IPS-18a (cell line): Measurements from ENCODE around the gene SLC29A3.
"Not testable (repeated sequence)": the region's sequence is repeated elsewhere in the genome, so short reads cannot be mapped to it uniquely, and the experiment has no call there.

ENCODE experiments used
- H3K27ac ChIP-seq: one replicate; pipeline ENCODE4 v1.5.1; 2013; ENCODE audit warnings: low read length
- H3K27me3 ChIP-seq: one replicate; pipeline ENCODE4 v1.6.1; 2013; ENCODE audit warnings: mild to moderate bottlenecking, low read length; ENCODE audit not compliant: control insufficient read depth, insufficient read depth
- H3K36me3 ChIP-seq: one replicate; pipeline ENCODE4 v1.6.1; 2013; ENCODE audit warnings: low read depth, low read length; ENCODE audit not compliant: control insufficient read depth
- H3K4me1 ChIP-seq: one replicate; pipeline ENCODE4 v1.6.1; 2013; ENCODE audit warnings: low read depth, low read length; ENCODE audit not compliant: control insufficient read depth
- H3K4me3 ChIP-seq: one replicate; pipeline ENCODE4 v1.5.1; 2013; ENCODE audit warnings: low read length
- H3K9ac ChIP-seq: one replicate; pipeline ENCODE4 v1.6.1; 2013; ENCODE audit warnings: mild to moderate bottlenecking, low read length, moderate library complexity
- H3K9me3 ChIP-seq: one replicate; pipeline ENCODE4 v1.6.1; 2013; ENCODE audit warnings: low read depth, low read length; ENCODE audit not compliant: control insufficient read depth

SLC29A3 gene

GRCh38 chr10:71294091-71294561, 24.9 kb upstream of the SLC29A3 start:
- H3K4me1 ChIP-seq = no peaks in the 10 kb centered on the region
- peaks cover 22% of the 10 kb centered on the region for H3K36me3 ChIP-seq
- no peak overlapping the region for H3K4me3 ChIP-seq
- H3K9ac ChIP-seq = no peak overlapping the region
- no peak overlapping the region for H3K27ac ChIP-seq
- no peaks in the 10 kb centered on the region for H3K9me3 ChIP-seq
- no peaks in the 10 kb centered on the region for H3K27me3 ChIP-seq

- Histone ChIP-seq H3K4me1 (no peaks in the 10 kb centered on the region), H3K36me3 (peaks cover 23% of the 10 kb centered on the region), H3K9ac (no peak overlapping the region), H3K4me3 (no peak overlapping the region), H3K9me3 (no peaks in the 10 kb centered on the region), H3K27me3 (no peaks in the 10 kb centered on the region), H3K27ac (no peak overlapping the region)
These were observed 24.2 kb upstream of the SLC29A3 start for GRCh38 chr10:71294856-71295255.

DNA sequence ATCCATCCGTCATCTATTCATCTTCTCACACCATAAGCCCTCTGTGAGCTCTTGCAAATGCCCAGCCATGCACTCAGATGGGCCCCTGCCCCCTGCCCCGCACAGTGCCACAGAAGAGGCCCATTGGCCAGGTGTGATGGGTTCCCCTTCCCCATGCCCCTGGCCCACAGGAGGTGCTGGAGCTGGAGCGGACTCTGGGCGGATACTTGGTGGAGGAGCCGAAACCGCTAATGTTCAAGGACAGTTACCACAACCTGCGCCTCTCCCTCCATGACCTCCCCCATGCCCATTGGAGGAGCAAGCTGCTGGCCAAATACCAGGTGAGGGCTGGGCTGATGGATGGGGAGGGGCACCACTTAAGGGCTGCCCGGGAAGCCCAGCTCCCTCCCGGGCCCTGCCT, 23.4 kb upstream of the SLC29A3 start:
- Histone ChIP-seq H3K4me3 (no peak overlapping the region), H3K36me3 (peaks cover 23% of the 10 kb centered on the region), H3K27me3 (no peaks in the 10 kb centered on the region), H3K9ac (no peak overlapping the region), H3K9me3 (no peaks in the 10 kb centered on the region), H3K27ac (no peak overlapping the region), H3K4me1 (no peaks in the 10 kb centered on the region)

DNA sequence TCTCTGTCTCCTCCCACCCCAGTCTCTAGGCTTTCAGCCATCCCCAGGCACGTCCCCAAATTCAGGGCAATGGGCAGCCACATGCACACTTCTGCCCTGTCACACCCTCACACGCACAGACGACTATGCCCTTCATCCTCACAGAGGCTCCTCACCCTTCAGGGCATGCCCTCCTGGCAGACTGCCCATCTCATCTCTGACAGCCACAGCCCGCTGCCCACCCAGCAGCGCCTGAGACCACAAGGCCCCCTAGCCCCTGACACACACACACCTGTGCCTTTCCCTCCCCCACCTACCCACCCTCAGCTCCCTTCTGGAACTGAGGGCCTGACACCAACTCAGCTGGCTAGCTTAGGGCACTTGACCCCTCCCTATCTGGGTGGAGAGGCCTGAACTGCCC, 23.0 kb upstream of the SLC29A3 start:
- Histone ChIP-seq H3K27me3 (no peaks in the 10 kb centered on the region), H3K36me3 (peaks cover 23% of the 10 kb centered on the region), H3K9ac (no peak overlapping the region), H3K9me3 (no peaks in the 10 kb centered on the region), H3K4me3 (no peak overlapping the region), H3K4me1 (no peaks in the 10 kb centered on the region), H3K27ac (no peak overlapping the region)

DNA sequence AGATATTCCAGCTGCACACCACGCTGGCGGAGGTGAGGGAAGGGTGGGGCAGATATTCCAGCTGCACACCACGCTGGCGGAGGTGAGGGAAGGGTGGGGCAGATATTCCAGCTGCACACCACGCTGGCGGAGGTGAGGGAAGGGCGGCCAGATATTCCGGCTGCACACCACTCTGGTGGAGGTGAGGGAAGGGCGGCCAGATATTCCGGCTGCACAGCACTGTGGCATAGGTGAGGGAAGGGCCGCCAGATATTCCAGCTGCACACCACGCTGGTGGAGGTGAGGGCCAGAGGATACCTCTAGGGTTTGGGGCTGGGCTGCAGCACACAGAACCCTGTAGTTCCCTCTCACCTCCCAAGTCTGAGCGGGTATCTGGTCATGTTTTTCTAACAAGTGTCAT, 22.2 kb upstream of the SLC29A3 start:
- peaks cover 23% of the 10 kb centered on the region for H3K36me3 ChIP-seq
- not testable (repeated sequence) for H3K4me3 ChIP-seq, H3K9ac ChIP-seq, H3K9me3 ChIP-seq, H3K27ac ChIP-seq, H3K4me1 ChIP-seq, H3K27me3 ChIP-seq

GRCh38 chr10:71297343-71297742, 21.7 kb upstream of the SLC29A3 start:
- peaks cover 23% of the 10 kb centered on the region for H3K36me3 ChIP-seq
- no peaks in the 10 kb centered on the region for H3K27me3 ChIP-seq
- no peak overlapping the region for H3K27ac ChIP-seq
- no peaks in the 10 kb centered on the region for H3K4me1 ChIP-seq
- no peak overlapping the region for H3K4me3 ChIP-seq
- no peak overlapping the region for H3K9ac ChIP-seq
- H3K9me3 ChIP-seq = no peaks in the 10 kb centered on the region

GRCh38 chr10:71299071-71299785, 19.8 kb upstream of the SLC29A3 start:
- Histone ChIP-seq H3K27ac (no peak overlapping the region), H3K27me3 (no peaks in the 10 kb centered on the region), H3K4me1 (no peaks in the 10 kb centered on the region), H3K4me3 (no peak overlapping the region), H3K9me3 (no peaks in the 10 kb centered on the region), H3K36me3 (peaks cover 20% of the 10 kb centered on the region), H3K9ac (no peak overlapping the region)

GRCh38 chr10:71300555-71301370, 18.3 kb upstream of the SLC29A3 start:
- Histone ChIP-seq H3K27ac (no peak overlapping the region), H3K4me3 (no peak overlapping the region), H3K9ac (no peak overlapping the region), H3K4me1 (no peaks in the 10 kb centered on the region), H3K27me3 (no peaks in the 10 kb centered on the region), H3K9me3 (no peaks in the 10 kb centered on the region), H3K36me3 (peaks cover 10% of the 10 kb centered on the region)

- H3K36me3 ChIP-seq = peaks cover 10% of the 10 kb centered on the region
- H3K9me3 ChIP-seq = no peaks in the 10 kb centered on the region
- no peak overlapping the region for H3K9ac ChIP-seq
- no peak overlapping the region for H3K4me3 ChIP-seq
- no peaks in the 10 kb centered on the region for H3K4me1 ChIP-seq
- no peaks in the 10 kb centered on the region for H3K27me3 ChIP-seq
- H3K27ac ChIP-seq = no peak overlapping the region
These were observed 17.6 kb upstream of the SLC29A3 start for GRCh38 chr10:71301371-71301916.

GRCh38 chr10:71302451-71302850, 16.6 kb upstream of the SLC29A3 start:
- H3K9me3 ChIP-seq = no peaks in the 10 kb centered on the region
- peaks cover 8% of the 10 kb centered on the region for H3K36me3 ChIP-seq
- H3K27ac ChIP-seq = no peak overlapping the region
- no peak overlapping the region for H3K9ac ChIP-seq
- H3K4me1 ChIP-seq = no peaks in the 10 kb centered on the region
- no peak overlapping the region for H3K4me3 ChIP-seq
- H3K27me3 ChIP-seq = no peaks in the 10 kb centered on the region

GRCh38 chr10:71302874-71303568, 16.0 kb upstream of the SLC29A3 start:
- H3K27ac ChIP-seq = no peak overlapping the region
- H3K36me3 ChIP-seq = peaks cover 4% of the 10 kb centered on the region
- H3K9ac ChIP-seq = no peak overlapping the region
- H3K27me3 ChIP-seq = no peaks in the 10 kb centered on the region
- no peak overlapping the region for H3K4me3 ChIP-seq
- no peaks in the 10 kb centered on the region for H3K4me1 ChIP-seq
- H3K9me3 ChIP-seq = no peaks in the 10 kb centered on the region
